ENCODE data around the gene BRPF3. TPM values are rescaled to one million over a fixed set of nuclear protein-coding genes. Genes with fewer than 3 reads are reported as not detected.
"Not testable (repeated sequence)": the region's sequence is repeated elsewhere in the genome, so short reads cannot be mapped to it uniquely, and the experiment has no call there.

The BRPF3 gene
- total RNA-seq, 1 donor from 2014 or later, result 7.7 TPM

DNA sequence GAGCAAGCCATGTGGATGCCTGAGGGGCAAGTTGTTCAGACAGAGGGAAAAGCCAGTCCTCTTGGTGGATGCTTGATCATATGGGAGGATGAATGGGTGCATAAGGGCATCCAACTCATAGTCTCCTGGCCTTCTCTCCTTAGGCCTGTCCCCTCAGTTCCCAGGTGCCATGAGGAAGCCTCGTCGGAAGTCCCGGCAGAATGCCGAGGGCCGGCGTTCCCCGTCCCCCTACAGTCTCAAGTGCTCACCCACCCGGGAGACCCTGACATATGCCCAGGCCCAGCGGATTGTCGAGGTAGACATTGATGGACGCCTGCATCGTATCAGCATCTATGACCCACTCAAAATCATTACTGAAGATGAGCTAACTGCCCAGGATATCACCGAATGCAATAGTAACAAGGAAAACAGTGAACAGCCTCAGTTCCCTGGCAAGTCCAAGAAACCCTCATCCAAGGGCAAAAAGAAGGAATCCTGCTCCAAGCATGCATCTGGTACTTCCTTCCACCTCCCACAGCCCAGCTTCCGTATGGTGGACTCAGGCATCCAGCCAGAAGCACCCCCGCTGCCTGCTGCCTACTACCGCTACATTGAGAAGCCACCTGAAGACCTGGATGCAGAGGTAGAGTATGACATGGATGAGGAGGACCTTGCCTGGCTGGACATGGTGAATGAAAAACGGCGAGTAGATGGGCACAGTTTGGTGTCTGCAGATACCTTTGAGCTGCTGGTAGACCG lies 3.8 kb downstream of the BRPF3 start:
- no peak for DNase-seq (ENCODE audit: low read depth in 2 of 2)

- no peak for DNase-seq (ENCODE audit: low read depth in 2 of 2)
Measured at GRCh38 chr6:36200998-36201596, 4.6 kb downstream of the BRPF3 start.

GRCh38 chr6:36201612-36202011 lies 5.1 kb downstream of the BRPF3 start:
- no peak for DNase-seq (ENCODE audit: low read depth in 2 of 2)

DNA sequence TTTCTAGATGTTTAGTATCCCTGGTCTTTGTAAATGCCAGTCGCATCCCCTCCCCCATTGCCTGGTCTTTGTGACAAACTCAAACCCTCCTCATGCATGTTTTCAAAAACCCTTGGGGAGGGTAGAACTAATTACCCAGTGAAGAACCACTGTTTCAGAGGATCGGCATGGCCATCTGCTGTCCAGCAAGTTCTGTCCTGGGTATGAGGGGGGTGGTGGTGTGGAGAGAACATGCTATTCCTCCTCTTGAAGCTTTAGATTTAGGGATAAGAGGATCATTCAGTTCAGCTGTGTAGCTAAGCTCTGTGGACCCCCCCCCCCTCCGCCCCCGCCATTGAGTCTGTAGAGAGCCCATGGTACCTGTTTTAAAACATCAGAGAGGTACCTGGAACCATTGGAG lies 5.6 kb downstream of the BRPF3 start:
- DNase-seq (ENCODE audit: low read depth in 2 of 2), result no peak

- DNase-seq (ENCODE audit: low read depth in 2 of 2), result no peak
Measured at GRCh38 chr6:36204068-36204753, 7.7 kb downstream of the BRPF3 start.

DNA sequence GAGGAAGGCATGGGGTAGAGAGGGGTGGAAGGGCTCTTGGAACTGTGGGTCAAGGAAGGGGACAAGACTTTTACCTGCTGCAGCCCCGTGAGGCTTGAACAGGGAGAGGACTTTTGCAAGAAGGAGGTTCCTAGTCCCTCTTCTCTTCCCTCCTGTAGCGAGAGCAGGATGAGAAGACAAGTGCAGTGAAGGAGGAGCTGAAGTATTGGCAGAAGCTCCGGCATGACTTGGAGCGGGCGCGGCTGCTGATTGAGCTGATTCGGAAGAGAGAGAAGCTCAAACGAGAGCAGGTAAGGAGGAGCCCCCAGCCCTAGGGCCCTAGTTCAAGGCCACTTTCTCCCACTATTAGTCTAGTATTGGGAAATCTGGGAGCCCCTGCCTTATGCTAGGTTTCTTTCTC lies 10.6 kb downstream of the BRPF3 start:
- DNase-seq (ENCODE audit: low read depth in 2 of 2), result no peak

DNA sequence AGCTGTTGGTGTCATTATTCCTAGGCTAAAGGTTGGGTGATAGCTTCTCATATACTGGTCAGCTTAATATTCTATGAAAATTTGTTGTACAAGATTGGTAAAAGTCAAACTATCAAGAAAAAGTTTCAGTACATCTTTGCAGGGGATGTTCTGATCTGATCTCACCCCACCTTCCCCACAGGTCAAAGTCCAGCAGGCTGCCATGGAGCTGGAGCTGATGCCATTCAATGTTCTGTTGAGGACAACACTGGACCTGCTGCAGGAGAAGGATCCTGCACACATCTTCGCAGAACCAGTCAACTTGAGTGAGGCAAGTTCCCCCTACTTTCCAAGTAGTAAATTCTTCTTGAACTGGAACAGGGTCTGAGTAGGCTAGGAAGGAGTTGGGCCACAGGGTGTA lies 13.1 kb downstream of the BRPF3 start:
- DNase-seq (ENCODE audit: low read depth in 2 of 2), result no peak

DNA sequence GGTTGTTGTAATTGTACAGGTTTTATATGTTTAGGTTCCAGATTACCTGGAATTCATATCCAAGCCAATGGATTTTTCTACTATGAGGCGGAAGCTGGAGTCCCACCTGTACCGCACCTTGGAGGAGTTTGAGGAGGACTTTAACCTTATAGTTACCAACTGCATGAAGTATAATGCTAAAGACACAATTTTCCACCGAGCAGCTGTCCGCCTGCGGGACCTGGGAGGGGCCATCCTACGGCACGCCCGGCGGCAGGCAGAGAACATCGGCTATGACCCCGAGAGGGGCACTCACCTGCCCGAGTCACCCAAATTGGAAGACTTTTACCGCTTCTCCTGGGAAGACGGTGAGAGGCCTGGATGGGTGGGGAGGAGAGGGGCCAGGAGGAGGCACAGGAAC lies 13.6 kb downstream of the BRPF3 start:
- no peak for DNase-seq (ENCODE audit: low read depth in 2 of 2)

- no peak for DNase-seq (ENCODE audit: low read depth in 2 of 2)
Measured at GRCh38 chr6:36210886-36211595, 14.5 kb downstream of the BRPF3 start.

DNA sequence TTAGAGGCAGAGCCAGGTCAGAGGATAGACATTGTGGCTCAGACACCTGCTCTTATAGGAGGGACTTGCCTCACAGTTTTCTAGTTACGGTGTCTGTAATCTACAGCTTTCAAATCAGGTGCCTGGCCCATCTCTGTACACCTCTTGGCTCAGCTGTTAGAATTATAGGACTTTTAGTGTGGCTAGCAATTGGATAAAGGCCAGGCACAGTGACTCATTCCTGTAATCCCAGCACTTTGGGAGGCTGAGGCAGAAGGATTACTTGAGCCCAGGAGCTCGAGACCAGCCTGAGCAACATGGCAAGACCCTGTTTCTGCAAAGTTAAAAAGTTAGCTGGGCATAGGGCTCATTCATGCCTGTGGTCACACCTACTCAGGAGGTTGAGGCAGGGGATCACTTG lies 20.0 kb downstream of the BRPF3 start:
- peak; percentile 17 to 34 for DNase-seq (ENCODE audit: low read depth in 2 of 2)

DNA sequence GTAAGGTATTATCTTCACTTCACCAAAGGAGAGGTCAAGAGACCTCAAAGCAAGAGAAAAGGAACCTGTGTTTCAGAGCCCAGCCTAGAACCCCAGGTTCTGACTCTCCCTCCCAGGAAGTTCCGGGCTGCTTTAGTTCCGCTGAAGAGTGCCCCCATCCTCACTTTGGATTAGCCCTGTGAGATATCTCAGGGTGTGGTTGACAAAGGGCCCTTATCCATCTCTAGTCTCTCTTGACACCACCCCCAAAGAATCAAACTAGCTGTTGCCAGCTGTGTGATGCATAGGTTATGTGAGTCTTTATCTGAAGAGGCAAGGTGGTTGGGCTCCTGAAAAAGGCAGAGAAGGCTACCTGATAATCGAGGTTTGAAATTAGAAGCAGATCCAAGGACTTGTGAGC lies 20.6 kb downstream of the BRPF3 start:
- no peak for DNase-seq (ENCODE audit: low read depth in 2 of 2)

DNA sequence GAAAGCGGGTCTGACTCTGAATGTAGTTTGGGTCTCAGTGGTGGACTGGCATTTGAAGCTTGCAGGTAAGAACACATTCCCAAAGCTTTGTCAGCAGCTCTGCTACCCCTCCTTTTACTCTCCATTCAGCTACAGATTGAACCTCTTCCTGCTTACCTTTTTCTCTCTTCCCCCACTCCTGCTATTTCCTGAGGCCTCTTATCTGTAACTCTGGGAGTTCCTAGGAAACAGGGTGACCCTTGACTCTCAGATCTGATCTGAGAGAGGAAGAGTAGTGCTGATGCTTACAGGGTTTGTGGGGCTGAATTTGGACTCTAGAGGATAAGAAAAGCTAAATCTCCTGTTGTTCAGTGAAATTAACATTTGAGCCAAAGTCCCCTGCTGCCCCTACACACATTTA lies 21.4 kb downstream of the BRPF3 start:
- DNase-seq (ENCODE audit: low read depth in 2 of 2), result no peak

- DNase-seq (ENCODE audit: low read depth in 2 of 2), result not testable (repeated sequence)
Measured at GRCh38 chr6:36218516-36218915, 22.0 kb downstream of the BRPF3 start.

DNA sequence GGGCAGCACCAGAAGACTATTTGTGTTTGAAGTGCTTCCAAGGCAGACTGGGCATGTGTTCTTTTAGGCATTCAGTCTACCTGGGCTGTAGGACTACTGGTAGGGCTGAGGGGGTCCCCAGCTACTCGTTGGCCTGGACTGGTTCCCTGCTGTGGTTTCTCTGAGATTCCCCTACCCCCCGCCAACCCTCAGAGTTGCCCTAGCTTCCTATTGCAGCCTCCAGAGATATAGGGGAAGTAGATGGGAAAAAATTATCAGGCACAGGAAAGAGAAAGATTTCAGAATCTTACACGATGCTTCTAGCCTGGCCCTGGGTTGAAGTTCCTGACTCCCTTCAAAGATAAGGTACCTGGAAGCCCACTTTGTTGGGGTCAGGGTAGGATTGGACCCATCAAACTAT lies 22.5 kb downstream of the BRPF3 start:
- DNase-seq (ENCODE audit: low read depth in 2 of 2), result no peak

DNA sequence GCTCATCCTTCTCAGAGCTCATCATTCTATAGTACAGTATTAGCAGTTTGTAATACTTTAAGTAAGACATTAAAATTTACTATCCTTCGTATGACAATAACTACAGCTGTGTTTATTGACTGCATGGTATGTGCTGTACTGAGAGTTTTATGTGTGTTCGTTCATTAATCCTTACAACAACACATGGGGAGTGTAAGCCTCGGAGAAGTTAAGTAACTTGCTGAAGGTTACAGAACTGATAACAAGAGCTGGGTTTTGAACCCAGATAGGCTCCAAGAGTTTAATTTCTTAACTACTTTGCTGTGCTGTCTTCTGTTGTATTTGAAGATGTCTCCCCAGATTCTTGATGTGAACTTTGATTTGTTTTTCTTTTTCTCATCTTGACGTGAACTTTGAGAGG lies 23.7 kb downstream of the BRPF3 start:
- no peak for DNase-seq (ENCODE audit: low read depth in 2 of 2)

- no peak for DNase-seq (ENCODE audit: low read depth in 2 of 2)
Measured at GRCh38 chr6:36221674-36222073, 25.1 kb downstream of the BRPF3 start.

- DNase-seq (ENCODE audit: low read depth in 2 of 2), result no peak
Measured at GRCh38 chr6:36222924-36223323, 26.4 kb downstream of the BRPF3 start.

DNA sequence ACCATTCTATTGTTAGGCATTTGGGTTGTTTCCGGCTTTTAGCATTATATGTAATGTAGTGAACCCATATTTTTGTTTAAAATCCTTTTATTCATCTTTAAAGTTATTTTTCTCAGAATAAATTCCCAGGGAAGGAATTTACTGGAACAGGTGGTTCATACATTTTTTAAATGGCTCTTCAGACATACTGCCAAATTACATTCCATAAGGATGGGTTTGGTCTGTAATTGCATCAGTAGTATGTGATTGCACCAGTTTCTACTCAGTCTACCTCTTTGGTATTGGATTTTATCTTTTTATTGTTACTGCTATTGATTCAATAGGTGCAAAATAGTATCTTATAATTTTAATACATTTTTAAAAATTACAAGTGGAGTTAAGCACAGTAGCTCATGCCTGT lies 27.2 kb downstream of the BRPF3 start:
- DNase-seq (ENCODE audit: low read depth in 2 of 2), result no peak

- peak in 1 of 2 donors; percentile 34 for DNase-seq (ENCODE audit: low read depth in 2 of 2)
Measured at GRCh38 chr6:36224918-36225461, 28.4 kb downstream of the BRPF3 start.

GRCh38 chr6:36226438-36227047 lies 30.0 kb downstream of the BRPF3 start:
- DNase-seq (ENCODE audit: low read depth in 2 of 2), result no peak

GRCh38 chr6:36227379-36228228 lies 31.1 kb downstream of the BRPF3 start:
- DNase-seq (ENCODE audit: low read depth in 2 of 2), result no peak
